HCT116 (cell line): Measurements from ENCODE around the gene FXYD2. TPM values are rescaled to one million over a fixed set of nuclear protein-coding genes. Genes with fewer than 3 reads are reported as not detected.

Experiments
- ATAC-seq: fragments of 200-7000 bp; cut with Tn5 transposase; 2 replicates; pipeline ENCODE4 v1.9.1; 2020; ENCODE audit warnings: mild to moderate bottlenecking, moderate library complexity
- BruUV-seq: library from RNA; stranded (reverse); fragments of 400-500 nt; replicated peaks from 2 replicates; lab custom pipeline; 2021; lab: Mats Ljungman, UMichigan
- CTCF ChIA-PET: fragments of 300-600 bp; sonication (Branson Sonifier 250); formaldehyde crosslinking; loops from one replicate; lab custom pipeline; 2021; ENCODE audit warnings: antibody characterized with exemption; lab: Charles Lee
- POLR2A ChIA-PET: fragments of 300-600, 350-600 bp; sonication (Branson Sonifier 250); formaldehyde crosslinking; loops from one replicate; lab custom pipeline; 2021; ENCODE audit warnings: antibody characterized with exemption; lab: Charles Lee
- RAD21 ChIA-PET, 2 experiments: fragments of 300-600 bp; sonication (Branson Sonifier 250); formaldehyde crosslinking; loops; one replicate each; lab custom pipeline; 2023; ENCODE audit warnings: low total read pairs in 2 of 2; ENCODE audit not compliant: uncharacterized antibody in 2 of 2, unreplicated experiment in 2 of 2, low non-redundant PET in 1 of 2; lab: Charles Lee
- DNase-seq: peaks from one replicate; pipeline ENCODE4 v3.0.0-alpha.2; 2010; ENCODE audit warnings: low read depth, low spot score
- H2AFZ ChIP-seq: fragments of 200-600 bp; shearing (Covaris generic), sonication (generic); 2 replicates; pipeline ENCODE4 v1.6.1; 2017; ENCODE audit warnings: low read depth, mixed run types, mixed read lengths, antibody characterized with exemption, low read length; ENCODE audit not compliant: poor library complexity, severe bottlenecking
- H3K27ac ChIP-seq: 2 replicates; pipeline ENCODE4 v1.5.1; 2012; ENCODE audit warnings: low read depth, low read length
- H3K27me3 ChIP-seq: fragments of 200-600 bp; sonication (generic); 2 replicates; pipeline ENCODE4 v1.6.1; 2016; ENCODE audit warnings: mixed run types, low read length, mixed read lengths; ENCODE audit not compliant: insufficient read depth
- H3K36me3 ChIP-seq, 2 experiments: fragments of 200-500 bp in 1 of 2; fragments of 200-600 bp in 1 of 2; sonication (Bioruptor generic) in 1 of 2; sonication (generic) in 1 of 2; 2 replicates each; pipeline versions ENCODE4 v1.5.1 to v1.6.1; 2014 to 2016; ENCODE audit warnings: low read length in 2 of 2, inconsistent platforms in 1 of 2, mixed read lengths in 1 of 2, mixed run types in 1 of 2; ENCODE audit not compliant: insufficient read depth in 2 of 2, control insufficient read depth in 1 of 2
- H3K4me1 ChIP-seq, 2 experiments: fragments of 200-600 bp in 1 of 2; sonication (generic) in 1 of 2; 2 replicates each; pipeline versions ENCODE4 v1.5.1 to v1.6.1; 2012 to 2017; ENCODE audit warnings: low read length in 2 of 2, inconsistent platforms in 1 of 2, mild to moderate bottlenecking in 1 of 2, mixed read lengths in 1 of 2, mixed run types in 1 of 2, moderate library complexity in 1 of 2; ENCODE audit not compliant: insufficient read depth in 2 of 2, control insufficient read depth in 1 of 2
- H3K4me2 ChIP-seq: fragments of 200-600 bp; sonication (generic); 2 replicates; pipeline ENCODE4 v1.6.1; 2017; ENCODE audit warnings: mixed run types, low read length, mixed read lengths
- H3K4me3 ChIP-seq, 2 experiments: fragments of 200-600 bp in 1 of 2; sonication (generic) in 1 of 2; replicated peaks in 1 of 2; 2 replicates each; pipeline ENCODE4 v1.5.1; 2011 to 2016; ENCODE audit warnings: low read length in 2 of 2, control low read depth in 1 of 2, low read depth in 1 of 2, mild to moderate bottlenecking in 1 of 2, mixed read lengths in 1 of 2, mixed run types in 1 of 2
- H3K79me2 ChIP-seq: fragments of 200-600 bp; sonication (generic); 2 replicates; pipeline ENCODE4 v1.6.1; 2017; ENCODE audit warnings: mild to moderate bottlenecking, mixed run types, low read length, moderate library complexity, mixed read lengths; ENCODE audit not compliant: insufficient read depth
- H3K9ac ChIP-seq: fragments of 200-600 bp; sonication (generic); 2 replicates; pipeline ENCODE4 v1.6.1; 2016; ENCODE audit warnings: low read length, mixed read lengths
- H3K9me2 ChIP-seq: fragments of 200-600 bp; sonication (generic), shearing (Covaris generic); 2 replicates; pipeline ENCODE4 v1.6.1; 2017; ENCODE audit warnings: mixed run types, mild to moderate bottlenecking, moderate library complexity; ENCODE audit not compliant: insufficient read depth
- H3K9me3 ChIP-seq, 2 experiments: fragments of 200-500 bp in 1 of 2; fragments of 200-600 bp in 1 of 2; sonication (Bioruptor generic) in 1 of 2; sonication (generic) in 1 of 2; 2 replicates each; pipeline ENCODE4 v1.6.1; 2014 to 2017; ENCODE audit warnings: low read length in 2 of 2, mixed read lengths in 2 of 2, inconsistent platforms in 1 of 2, low read depth in 1 of 2, mild to moderate bottlenecking in 1 of 2, mixed run types in 1 of 2, moderate library complexity in 1 of 2; ENCODE audit not compliant: control insufficient read depth in 1 of 2, insufficient read depth in 1 of 2
- H4K20me1 ChIP-seq: fragments of 200-600 bp; sonication (generic), shearing (Covaris generic); 2 replicates; pipeline ENCODE4 v1.6.1; 2017; ENCODE audit warnings: mixed run types, mild to moderate bottlenecking, moderate library complexity; ENCODE audit not compliant: insufficient read depth
- ATF3 ChIP-seq: IDR thresholded peaks from 2 replicates; pipeline ENCODE4 v1.6.1; 2012
- CEBPB ChIP-seq: IDR thresholded peaks from 2 replicates; pipeline ENCODE4 v1.6.1; 2012; ENCODE audit warnings: low read depth
- ELF1 ChIP-seq: IDR thresholded peaks from 2 replicates; pipeline ENCODE4 v1.6.1; 2012; ENCODE audit warnings: low read depth, borderline replicate concordance
- EZH2 ChIP-seq: fragments of 200-600 bp; sonication (generic); IDR thresholded peaks from 2 replicates; pipeline ENCODE4 v1.6.1; 2017; ENCODE audit warnings: antibody characterized with exemption, mixed run types
- EZH2phosphoT487 ChIP-seq: fragments of 200-600 bp; IDR thresholded peaks from 2 replicates; pipeline ENCODE4 v1.6.1; 2018; ENCODE audit warnings: antibody characterized with exemption, borderline replicate concordance
- POLR2A ChIP-seq: IDR thresholded peaks from 2 replicates; pipeline ENCODE4 v1.7.0; 2011; ENCODE audit warnings: borderline replicate concordance; ENCODE audit not compliant: insufficient read depth, insufficient read length; ENCODE audit errors: extremely low read depth
- POLR2AphosphoS5 ChIP-seq: IDR thresholded peaks from 2 replicates; pipeline ENCODE4 v1.6.1; 2011; ENCODE audit warnings: mild to moderate bottlenecking, low read depth, low read length, moderate library complexity
- REST ChIP-seq: IDR thresholded peaks from 2 replicates; pipeline ENCODE4 v1.6.1; 2012; ENCODE audit warnings: low read depth
- SIN3A ChIP-seq: IDR thresholded peaks from 2 replicates; pipeline ENCODE4 v1.6.1; 2012; ENCODE audit warnings: low read depth
- SP1 ChIP-seq: IDR thresholded peaks from 2 replicates; pipeline ENCODE4 v1.6.1; 2012; ENCODE audit warnings: low read depth
- SRF ChIP-seq: IDR thresholded peaks from 2 replicates; pipeline ENCODE4 v1.6.1; 2012; ENCODE audit warnings: low read depth
- YY1 ChIP-seq: IDR thresholded peaks from 2 replicates; pipeline ENCODE4 v1.6.1; 2011; ENCODE audit warnings: low read length, low read depth, moderate library complexity, mild to moderate bottlenecking; ENCODE audit not compliant: insufficient replicate concordance; ENCODE audit errors: extremely low read depth
- ZBTB33 ChIP-seq: IDR thresholded peaks from 2 replicates; pipeline ENCODE4 v1.6.1; 2011; ENCODE audit warnings: mild to moderate bottlenecking, low read length, moderate library complexity; ENCODE audit not compliant: insufficient replicate concordance; ENCODE audit errors: extremely low read depth
- ZFX ChIP-seq: fragments of 450-650 bp; IDR thresholded peaks from 2 replicates; pipeline ENCODE4 v1.6.1; 2017
- ZNF274 ChIP-seq: fragments of 200-500 bp; sonication (Bioruptor generic); IDR thresholded peaks from 2 replicates; pipeline ENCODE4 v1.6.1; 2014; ENCODE audit warnings: mild to moderate bottlenecking, low read depth, low read length, inconsistent platforms
- intact Hi-C: fragments of 100-400 bp; cut with micrococcal nuclease; formaldehyde crosslinking; loops from 2 replicates; pipeline ENCODE4 v1.10.0; 2022
- total RNA-seq: library from RNA; stranded (reverse); gene quantifications from one replicate; pipeline ENCODE4 v1.2.1, GENCODE V29; 2021; ENCODE audit not compliant: unreplicated experiment

The FXYD2 gene
- total RNA-seq, 1 experiment from 2014 or later = 0.52 TPM

GRCh38 chr11:117789241-117789640 is 35.3 kb downstream of the FXYD2 start:
- H2AFZ ChIP-seq = no peak overlapping the region
- DNase-seq (no peak), ATAC-seq (no peak)
- H3K27me3 ChIP-seq = peaks cover 55% of the 10 kb centered on the region
- H3K4me3 ChIP-seq = no peak overlapping the region
- BruUV-seq = no TSS peak
- RAD21 ChIA-PET = no interaction called here
- CTCF ChIA-PET = no interaction called here
- no peaks in the 10 kb centered on the region for H4K20me1 ChIP-seq
- no peaks in the 10 kb centered on the region for H3K4me1 ChIP-seq
- POLR2A ChIA-PET = no interaction called here
- no peaks in the 10 kb centered on the region for H3K36me3 ChIP-seq
- H3K79me2 ChIP-seq = no peaks in the 10 kb centered on the region
- intact Hi-C loops = no loop called here
- H3K9me3 ChIP-seq = no peaks in the 10 kb centered on the region
- H3K9ac ChIP-seq = no peak overlapping the region
- H3K4me2 ChIP-seq = no peak overlapping the region
- no peaks in the 10 kb centered on the region for H3K9me2 ChIP-seq
- TF ChIP-seq ELF1 (no peak), ZBTB33 (no peak), ATF3 (no peak), CEBPB (no peak), YY1 (no peak)
- TF ChIP-seq, all 23 proteins: peak for 0
- H3K27ac ChIP-seq = no peak overlapping the region

DNA sequence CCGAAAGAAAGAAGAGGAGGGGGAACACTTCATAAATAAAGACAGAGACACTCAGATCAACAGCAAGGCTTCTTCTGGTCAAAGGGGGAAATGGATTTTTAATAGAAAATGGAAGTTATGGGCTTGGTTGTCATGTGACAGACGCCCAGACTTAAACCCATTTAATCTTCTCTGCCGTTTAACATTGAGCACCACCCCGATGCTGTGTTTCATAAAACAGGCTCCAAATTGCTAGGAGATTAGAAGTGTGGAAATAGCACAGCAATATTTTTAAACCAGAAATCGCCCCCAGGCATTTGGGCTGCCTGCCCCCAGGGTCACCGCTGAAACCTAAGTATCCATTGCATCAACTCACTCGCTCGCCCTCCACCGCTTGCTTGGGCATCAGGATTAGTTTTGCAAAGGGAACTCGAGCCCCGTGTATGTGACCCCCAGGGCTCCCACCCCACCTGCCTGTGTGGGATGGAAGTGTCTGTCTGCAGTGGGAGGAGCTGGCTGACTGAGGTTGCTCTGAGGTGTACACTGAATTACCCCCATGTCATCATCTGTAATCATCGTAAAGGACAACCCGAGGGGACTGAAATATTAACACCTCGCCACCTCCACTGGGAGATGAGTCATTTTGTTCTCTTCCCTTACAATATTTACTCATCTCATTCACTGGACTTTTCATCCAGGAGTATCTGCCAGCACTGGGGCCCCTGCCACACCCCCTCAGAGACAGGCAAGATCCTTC is 38.2 kb downstream of the FXYD2 start:
- RAD21 ChIA-PET = no interaction called here
- no peak overlapping the region for H3K27ac ChIP-seq
- no TSS peak for BruUV-seq
- intact Hi-C loops = no loop called here
- CTCF ChIA-PET = no interaction called here
- no peaks in the 10 kb centered on the region for H3K36me3 ChIP-seq
- no peak for DNase-seq
- no peaks in the 10 kb centered on the region for H3K9me3 ChIP-seq
- no peak overlapping the region for H3K9ac ChIP-seq
- no peak overlapping the region for H3K4me2 ChIP-seq
- no peak overlapping the region for H3K4me3 ChIP-seq
- no peak for ATAC-seq
- POLR2A ChIA-PET = no interaction called here
- H3K9me2 ChIP-seq = no peaks in the 10 kb centered on the region
- no peaks in the 10 kb centered on the region for H3K79me2 ChIP-seq
- no peak overlapping the region for H2AFZ ChIP-seq
- H4K20me1 ChIP-seq = no peaks in the 10 kb centered on the region
- H3K4me1 ChIP-seq = no peaks in the 10 kb centered on the region
- peaks cover 79% of the 10 kb centered on the region for H3K27me3 ChIP-seq
- TF ChIP-seq REST (no peak), SP1 (no peak), SIN3A (no peak), EZH2phosphoT487 (no peak), ZNF274 (no peak), POLR2AphosphoS5 (no peak), POLR2A (no peak), ELF1 (no peak), SRF (no peak), CEBPB (no peak), ZFX (no peak), EZH2 (no peak)
